ENCODE data around the gene RIMOC1. TPM values are rescaled to one million over a fixed set of nuclear protein-coding genes. Genes with fewer than 3 reads are reported as not detected.

RIMOC1 gene
- total RNA-seq, 1 donor from 2014 or later: 30.8 TPM

- Mint-ChIP-seq H3K36me3 (peaks cover 26% of the 10 kb centered on the region), H3K4me1 (no peaks in the 10 kb centered on the region), H3K9me3 (no peaks in the 10 kb centered on the region), H3K27me3 (ENCODE audit: low read depth) (no peaks in the 10 kb centered on the region), H3K27ac (no peak overlapping the region), H3K4me3 (no peak overlapping the region)
- TF ChIP-seq CTCF (IDR thresholded peaks at IDR 0.05; ENCODE audit: unreplicated experiment): no peak
- DNase-seq (ENCODE audit: low spot score in 2 of 2, unreplicated experiment in 2 of 2): no peak
Measured at GRCh38 chr5:41918105-41918504, 14.0 kb downstream of the RIMOC1 start.

GRCh38 chr5:41921166-41921565, 17.0 kb downstream of the RIMOC1 start:
- Mint-ChIP-seq H3K4me3 (no peak overlapping the region), H3K27ac (no peak overlapping the region), H3K9me3 (no peaks in the 10 kb centered on the region), H3K36me3 (peaks cover 21% of the 10 kb centered on the region), H3K4me1 (peaks cover 7% of the 10 kb centered on the region), H3K27me3 (ENCODE audit: low read depth) (no peaks in the 10 kb centered on the region)
- no peak for TF ChIP-seq CTCF (IDR thresholded peaks at IDR 0.05; ENCODE audit: unreplicated experiment)
- DNase-seq (ENCODE audit: low spot score in 2 of 2, unreplicated experiment in 2 of 2): no peak

GRCh38 chr5:41921874-41922273, 17.7 kb downstream of the RIMOC1 start:
- Mint-ChIP-seq H3K27me3 (ENCODE audit: low read depth) (no peaks in the 10 kb centered on the region), H3K4me3 (no peak overlapping the region), H3K27ac (no peak overlapping the region), H3K4me1 (peaks cover 7% of the 10 kb centered on the region), H3K36me3 (peaks cover 20% of the 10 kb centered on the region), H3K9me3 (no peaks in the 10 kb centered on the region)
- no peak for TF ChIP-seq CTCF (IDR thresholded peaks at IDR 0.05; ENCODE audit: unreplicated experiment)
- no peak for DNase-seq (ENCODE audit: low spot score in 2 of 2, unreplicated experiment in 2 of 2)

GRCh38 chr5:41924526-41924871, 20.4 kb downstream of the RIMOC1 start:
- peak overlapping the region; percentile 81 for H3K4me3 Mint-ChIP-seq
- peaks cover 7% of the 10 kb centered on the region for H3K36me3 Mint-ChIP-seq
- H3K27me3 Mint-ChIP-seq (ENCODE audit: low read depth): no peaks in the 10 kb centered on the region
- H3K4me1 Mint-ChIP-seq: peaks cover 7% of the 10 kb centered on the region
- no peaks in the 10 kb centered on the region for H3K9me3 Mint-ChIP-seq
- no peak for DNase-seq (ENCODE audit: low spot score in 2 of 2, unreplicated experiment in 2 of 2)
- H3K27ac Mint-ChIP-seq: peak overlapping the region; percentile 78
- TF ChIP-seq CTCF (IDR thresholded peaks at IDR 0.05; ENCODE audit: unreplicated experiment): no peak

GRCh38 chr5:41924872-41925554, 20.9 kb downstream of the RIMOC1 start, which contains the start of gene FBXO4:
FBXO4 (plus strand) TSS chr5:41925281; CDS start chr5:41925310, 29 bp downstream.
- peak within 1 kb of the TSS; percentile 87 for H3K27ac Mint-ChIP-seq
- no peaks in the 10 kb centered on the region for H3K27me3 Mint-ChIP-seq (ENCODE audit: low read depth)
- peak within 1 kb of the TSS; percentile 81 for H3K4me3 Mint-ChIP-seq
- no peak for TF ChIP-seq CTCF (IDR thresholded peaks at IDR 0.05; ENCODE audit: unreplicated experiment)
- no peaks in the 10 kb centered on the region for H3K9me3 Mint-ChIP-seq
- peaks cover 7% of the 10 kb centered on the region for H3K4me1 Mint-ChIP-seq
- peaks cover 3% of the 10 kb centered on the region for H3K36me3 Mint-ChIP-seq
- DNase-seq (ENCODE audit: low spot score in 2 of 2, unreplicated experiment in 2 of 2): peak; percentile 32 to 70
